ENCODE data around the gene UBXN10.

DNA sequence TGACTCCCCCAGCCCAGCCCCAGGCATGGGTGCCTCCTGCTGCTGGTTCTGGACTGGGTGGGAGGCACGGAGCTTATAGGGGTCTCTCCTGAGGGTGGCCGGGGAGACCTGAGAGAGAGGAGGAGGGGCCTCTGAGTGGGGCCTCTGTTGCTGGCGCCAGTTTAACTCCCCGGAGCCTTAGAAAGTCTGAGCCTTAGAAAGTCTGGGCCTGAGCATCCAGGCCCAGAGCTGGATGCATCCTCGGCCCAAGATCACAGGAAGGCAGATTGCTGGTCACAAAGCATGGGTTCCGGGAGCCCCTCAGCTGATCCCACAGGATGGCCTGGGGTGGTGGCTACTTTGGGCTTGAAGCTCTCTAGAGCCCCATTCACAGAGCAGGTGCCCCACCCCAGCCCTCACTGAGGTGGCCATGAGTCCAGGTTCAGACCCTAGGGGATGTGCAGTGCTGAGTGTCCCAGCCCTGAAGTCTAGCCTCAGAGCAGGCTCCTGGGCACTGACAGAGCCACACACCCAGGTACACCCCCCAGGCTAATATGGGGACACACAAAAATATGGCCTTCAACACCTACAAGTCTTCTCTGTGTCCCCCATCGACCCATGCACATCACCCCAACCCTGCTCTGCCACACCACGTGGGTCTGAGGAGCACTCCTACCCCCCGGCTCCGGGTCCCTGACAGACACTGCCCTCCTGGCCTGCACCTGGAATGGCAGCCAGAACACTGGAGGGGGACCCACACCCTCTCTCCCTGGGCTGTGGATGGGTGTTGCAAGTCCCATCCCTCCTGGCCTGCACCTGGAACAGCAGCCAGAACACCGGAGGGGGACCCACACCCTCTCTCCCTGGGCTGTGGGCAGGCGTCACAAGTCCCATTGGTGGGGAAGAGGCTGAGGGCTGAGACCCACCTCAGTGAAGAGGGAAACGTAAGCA, 37.1 kb upstream of the UBXN10 start:
- TF ChIP-seq, protein P1, sequence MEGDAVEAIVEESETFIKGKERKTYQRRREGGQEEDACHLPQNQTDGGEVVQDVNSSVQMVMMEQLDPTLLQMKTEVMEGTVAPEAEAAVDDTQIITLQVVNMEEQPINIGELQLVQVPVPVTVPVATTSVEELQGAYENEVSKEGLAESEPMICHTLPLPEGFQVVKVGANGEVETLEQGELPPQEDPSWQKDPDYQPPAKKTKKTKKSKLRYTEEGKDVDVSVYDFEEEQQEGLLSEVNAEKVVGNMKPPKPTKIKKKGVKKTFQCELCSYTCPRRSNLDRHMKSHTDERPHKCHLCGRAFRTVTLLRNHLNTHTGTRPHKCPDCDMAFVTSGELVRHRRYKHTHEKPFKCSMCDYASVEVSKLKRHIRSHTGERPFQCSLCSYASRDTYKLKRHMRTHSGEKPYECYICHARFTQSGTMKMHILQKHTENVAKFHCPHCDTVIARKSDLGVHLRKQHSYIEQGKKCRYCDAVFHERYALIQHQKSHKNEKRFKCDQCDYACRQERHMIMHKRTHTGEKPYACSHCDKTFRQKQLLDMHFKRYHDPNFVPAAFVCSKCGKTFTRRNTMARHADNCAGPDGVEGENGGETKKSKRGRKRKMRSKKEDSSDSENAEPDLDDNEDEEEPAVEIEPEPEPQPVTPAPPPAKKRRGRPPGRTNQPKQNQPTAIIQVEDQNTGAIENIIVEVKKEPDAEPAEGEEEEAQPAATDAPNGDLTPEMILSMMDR (IDR thresholded peaks at IDR 0.05 in 8 of 11, conservative IDR thresholded peaks at IDR 0.05 in 3 of 11), result no peak
- TF ChIP-seq POLR2A (IDR thresholded peaks at IDR 0.05) (no peak), POLR2AphosphoS5 (IDR thresholded peaks at IDR 0.05) (no peak)

All from spleen (tissue), 7 donors.